Heart right ventricle (tissue), 16 donors: ENCODE data around the gene NANOS1. TPM values are rescaled to one million over a fixed set of nuclear protein-coding genes. Genes with fewer than 3 reads are reported as not detected.

Source experiments
- ATAC-seq, 8 donors: fragments of 200-7000 bp; cut with Tn5 transposase; one replicate each; pipeline ENCODE4 v1.9.1; 2020; ENCODE audit warnings: mild to moderate bottlenecking in 8 of 8, moderate library complexity in 8 of 8, moderate number of reproducible peaks in 1 of 8
- DNase-seq, 2 donors: peaks; one replicate each; pipeline ENCODE4 v3.0.0-alpha.2; 2020
- H3K27ac ChIP-seq, 10 donors: fragments of 200-600 bp; sonication (generic) in 2 of 10; one replicate each; pipeline versions ENCODE4 v1.5.0 to v1.8.0; 2020 to 2022; ENCODE audit warnings: mild to moderate bottlenecking in 3 of 10
- H3K27me3 ChIP-seq, 7 donors: fragments of 200-600 bp; one replicate each; pipeline ENCODE4 v1.8.0; 2021 to 2022; ENCODE audit warnings: mild to moderate bottlenecking in 2 of 7
- H3K36me3 ChIP-seq, 9 donors: fragments of 200-600 bp; sonication (generic) in 1 of 9; one replicate each; pipeline versions ENCODE4 v1.5.0 to v1.8.0; 2020 to 2022; ENCODE audit warnings: mild to moderate bottlenecking in 2 of 9
- H3K4me1 ChIP-seq, 9 donors: fragments of 200-600 bp; sonication (generic) in 1 of 9; one replicate each; pipeline versions ENCODE4 v1.5.0 to v1.8.0; 2020 to 2022; ENCODE audit warnings: mild to moderate bottlenecking in 4 of 9
- H3K4me3 ChIP-seq, 10 donors: fragments of 200-600 bp; sonication (generic) in 2 of 10; one replicate each; pipeline versions ENCODE4 v1.5.0 to v1.8.0; 2020 to 2022; ENCODE audit warnings: mild to moderate bottlenecking in 7 of 10, moderate library complexity in 2 of 10
- H3K9me3 ChIP-seq, 11 donors: fragments of 200-600 bp in 10 of 11; sonication (generic) in 2 of 11; one replicate each; pipeline versions ENCODE4 v1.5.0 to v1.8.0; 2013 to 2022; ENCODE audit warnings: mild to moderate bottlenecking in 2 of 11, control low read depth in 1 of 11, moderate library complexity in 1 of 11
- WGBS, 2 donors: extraction: QIAGEN DNeasy Blood & Tissue Kit; methylation state at CpG; one replicate each; pipeline ENCODE4 v1.1.7; 2013; ENCODE audit warnings: inconsistent platforms in 1 of 2; 5-methylcytosine and 5-hydroxymethylcytosine counted together
- intact Hi-C, 10 donors: fragments of 100-400 bp; cut with DNase I; formaldehyde crosslinking; loops; one replicate each; pipeline versions ENCODE4 v1.11.1 to v1.14.2; 2022
- polyA plus RNA-seq, 2 donors: library from polyadenylated mRNA; stranded (reverse); fragments of 200-250 nt; gene quantifications; one replicate each; pipeline ENCODE4 v1.2.3, GENCODE V29; 2013
- total RNA-seq, 10 donors: library from RNA; stranded (reverse); fragmentation: NEBNext Ultra II Directional in 3 of 10; extraction: Animal tissue kit (Norgen Biotek cat#: 25700) in 3 of 10; gene quantifications; one replicate each; pipeline versions ENCODE4 v1.2.1 to v1.2.4, GENCODE V29; 2021 to 2023
- TF ChIP-seq, protein P1 (sequence below), 9 donors: fragments of 200-600 bp; sonication (generic) in 2 of 9; IDR thresholded peaks; one replicate each; pipeline versions ENCODE4 v1.5.0 to v1.8.0; 2021 to 2022; ENCODE audit warnings: antibody characterized with exemption in 9 of 9, mild to moderate bottlenecking in 5 of 9, moderate library complexity in 1 of 9
- donor health status: Arrhythmogenic right ventricular cardiomyopathy.
- donor health status: ischemic (EF 13 %, LVEDD 7.1; RV severe dilation, severe dysfunction).
- donor health status: healthy with polysubstance abuse.
- donor health status: DM: no; HTN: yes; CAD: no.
- donor health status: DM: no; HTN: no; CAD: no.
- donor health status: ischemic (EF 25% LVEDD 6.9; RV normal size, moderate dysfunction).
- donor health status: ischemic (EF 25% LVEDD 5.7; RV mildly dilated, moderate dysfunction).
- donor health status: healthy.
- donor health status: DM: yes; HTN: yes; CAD: no.
- donor health status: Ischemic cardiomyopathy.
- donor health status: ischemic (EF 35%, LVEDD 5.7; RV mildly dilated, moderate dysfunction).
- donor health status: nonischemic (EF 11% LVEDD 7.7; RV severe dilation, severe dysfunction).
- donor health status: DM: yes; HTN: yes; CAD: no.
- donor health status: PGD.
- donor health status: ischemic (EF 29% LVEDD 5.4; RV normal size, mild dysfunction).
- donor health status: nonischemic (EF 23%, LVEDD 6.1; RV moderate dilation, normal function).

The NANOS1 gene
- total and polyA plus RNA-seq, 12 donors, result 2.9 to 26.1 (median 7.3) TPM

DNA sequence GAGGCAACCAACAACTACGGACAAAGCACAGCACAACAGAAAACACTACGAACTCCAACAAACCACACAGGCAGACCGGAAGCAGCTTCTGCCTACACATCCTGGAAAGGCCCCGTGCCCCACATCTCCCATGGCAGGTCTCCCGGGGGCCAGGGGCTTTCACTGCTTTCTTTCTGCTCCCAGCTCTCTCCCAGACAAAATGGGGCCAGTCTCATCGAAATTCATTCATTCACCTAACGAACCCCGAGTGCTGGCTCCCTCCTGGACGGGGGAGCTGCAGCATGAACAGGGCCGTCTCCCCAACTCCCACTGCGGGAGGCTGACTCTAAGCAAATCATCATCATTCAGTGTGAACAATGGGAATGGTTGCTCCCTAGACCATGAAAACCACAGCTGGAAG is 47.6 kb upstream of the NANOS1 start:
- Histone ChIP-seq H3K4me3 (no peak overlapping the region), H3K36me3 (no peaks in the 10 kb centered on the region), H3K27ac (no peak overlapping the region), H3K4me1 (peaks cover 0 to 6% (median 0%) of the 10 kb centered on the region in 9 donors), H3K27me3 (peaks cover 0 to 3% (median 0%) of the 10 kb centered on the region in 7 donors), H3K9me3 (peaks cover 0 to 28% (median 14%) of the 10 kb centered on the region in 11 donors)
- intact Hi-C loops, result no loop called here
- DNase-seq (no peak), ATAC-seq (no peak)
- TF ChIP-seq, protein P1, sequence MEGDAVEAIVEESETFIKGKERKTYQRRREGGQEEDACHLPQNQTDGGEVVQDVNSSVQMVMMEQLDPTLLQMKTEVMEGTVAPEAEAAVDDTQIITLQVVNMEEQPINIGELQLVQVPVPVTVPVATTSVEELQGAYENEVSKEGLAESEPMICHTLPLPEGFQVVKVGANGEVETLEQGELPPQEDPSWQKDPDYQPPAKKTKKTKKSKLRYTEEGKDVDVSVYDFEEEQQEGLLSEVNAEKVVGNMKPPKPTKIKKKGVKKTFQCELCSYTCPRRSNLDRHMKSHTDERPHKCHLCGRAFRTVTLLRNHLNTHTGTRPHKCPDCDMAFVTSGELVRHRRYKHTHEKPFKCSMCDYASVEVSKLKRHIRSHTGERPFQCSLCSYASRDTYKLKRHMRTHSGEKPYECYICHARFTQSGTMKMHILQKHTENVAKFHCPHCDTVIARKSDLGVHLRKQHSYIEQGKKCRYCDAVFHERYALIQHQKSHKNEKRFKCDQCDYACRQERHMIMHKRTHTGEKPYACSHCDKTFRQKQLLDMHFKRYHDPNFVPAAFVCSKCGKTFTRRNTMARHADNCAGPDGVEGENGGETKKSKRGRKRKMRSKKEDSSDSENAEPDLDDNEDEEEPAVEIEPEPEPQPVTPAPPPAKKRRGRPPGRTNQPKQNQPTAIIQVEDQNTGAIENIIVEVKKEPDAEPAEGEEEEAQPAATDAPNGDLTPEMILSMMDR (IDR thresholded peaks at IDR 0.05), result no peak
- WGBS, 2 donors, result 81 to 88% methylated on average over 11 of the region's 11 CpGs

DNA sequence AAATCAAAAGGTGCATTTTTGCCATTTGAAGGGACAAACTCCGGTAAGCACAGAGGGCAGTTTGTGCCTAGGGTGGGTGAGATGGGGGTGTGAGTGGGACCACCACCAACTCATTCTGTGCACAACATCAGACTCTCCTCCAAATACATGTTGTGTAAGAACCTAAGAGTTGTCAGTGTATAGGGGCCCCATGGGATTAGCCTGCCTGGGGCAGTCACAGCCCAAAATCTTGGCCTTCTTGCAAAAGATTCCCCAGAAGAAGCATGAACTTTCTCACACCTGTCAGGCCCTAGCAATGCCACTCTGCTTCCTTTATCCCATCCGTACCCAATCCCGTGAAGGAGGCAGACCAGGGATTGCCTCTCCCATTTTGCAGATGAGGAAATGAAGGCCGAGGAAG is 47.1 kb upstream of the NANOS1 start:
- intact Hi-C loops, result no loop called here
- ATAC-seq, result no peak
- WGBS, 2 donors, result 96 to 97% methylated on average over 4 of the region's 4 CpGs
- Histone ChIP-seq H3K27me3 (peaks cover 0 to 3% (median 0%) of the 10 kb centered on the region in 7 donors), H3K4me3 (no peak overlapping the region), H3K9me3 (peaks cover 0 to 28% (median 14%) of the 10 kb centered on the region in 11 donors), H3K27ac (no peak overlapping the region), H3K36me3 (no peaks in the 10 kb centered on the region), H3K4me1 (peaks cover 0 to 6% (median 0%) of the 10 kb centered on the region in 9 donors)
- TF ChIP-seq, protein P1 (IDR thresholded peaks at IDR 0.05), result no peak
- no peak for DNase-seq

- Histone ChIP-seq H3K27ac (no peak overlapping the region), H3K4me1 (peaks cover 0 to 6% (median 0%) of the 10 kb centered on the region in 9 donors), H3K36me3 (no peaks in the 10 kb centered on the region), H3K4me3 (no peak overlapping the region), H3K27me3 (peaks cover 0 to 3% (median 0%) of the 10 kb centered on the region in 7 donors), H3K9me3 (peaks cover 0 to 28% (median 14%) of the 10 kb centered on the region in 11 donors)
- DNase-seq (no peak), ATAC-seq (peak in 6 of 8 donors; percentile 42 to 80 (median 60))
- WGBS, 2 donors, result 55 to 56% methylated on average over 1 of the region's 1 CpG
- intact Hi-C loops, result no loop called here
- TF ChIP-seq, protein P1 (IDR thresholded peaks at IDR 0.05), result no peak
These were observed 46.3 kb upstream of the NANOS1 start for GRCh38 chr10:118983263-118983662.

GRCh38 chr10:118985576-118985975 is 43.9 kb upstream of the NANOS1 start:
- ATAC-seq, result no peak
- intact Hi-C loops, result no loop called here
- Histone ChIP-seq H3K36me3 (no peaks in the 10 kb centered on the region), H3K4me3 (no peak overlapping the region), H3K9me3 (peaks cover 0 to 38% (median 14%) of the 10 kb centered on the region in 11 donors), H3K27ac (no peak overlapping the region), H3K4me1 (peaks cover 0 to 6% (median 0%) of the 10 kb centered on the region in 9 donors), H3K27me3 (peaks cover 0 to 3% (median 0%) of the 10 kb centered on the region in 7 donors)
- DNase-seq, result no peak
- TF ChIP-seq, protein P1 (IDR thresholded peaks at IDR 0.05), result no peak
- 80 to 86% methylated on average over 2 of the region's 2 CpGs for WGBS, 2 donors
